GM12878 (cell line): ENCODE measurements around the gene LAMB1. TPM values are rescaled to one million over a fixed set of nuclear protein-coding genes. Genes with fewer than 3 reads are reported as not detected.

Experiments
- BHLHE40 ChIP-seq, 2 experiments: fragments of 450-650 bp in 1 of 2; IDR thresholded peaks; 2 replicates each; pipeline ENCODE4 v1.6.1; 2011 to 2017; ENCODE audit warnings: low read depth in 2 of 2, borderline replicate concordance in 1 of 2, improper control_type of control experiment in 1 of 2, low read length in 1 of 2, mild to moderate bottlenecking in 1 of 2
- CBX3 ChIP-seq: fragments of 200-600 bp; sonication (generic); IDR thresholded peaks from 2 replicates; pipeline ENCODE4 v1.6.1; 2016; ENCODE audit warnings: low read depth, borderline replicate concordance
- EED ChIP-seq: sonication (generic); IDR thresholded peaks from 2 replicates; pipeline ENCODE4 v1.6.1; 2016; ENCODE audit warnings: antibody characterized with exemption, low read depth
- HCFC1 ChIP-seq: fragments of 150-350 bp; IDR thresholded peaks from 2 replicates; pipeline ENCODE4 v1.6.1; 2014; ENCODE audit warnings: low read length
- HDAC6 ChIP-seq: fragments of 200-600 bp; sonication (generic); IDR thresholded peaks from one replicate; pipeline ENCODE4 v1.8.0; 2017; ENCODE audit warnings: antibody characterized with exemption; ENCODE audit not compliant: unreplicated experiment
- IKZF1 ChIP-seq: fragments of 450-650 bp; conservative IDR thresholded peaks from 2 replicates; pipeline ENCODE4 v1.6.1; 2017; ENCODE audit warnings: antibody characterized with exemption, mild to moderate bottlenecking
- MLLT1 ChIP-seq: fragments of 450-650 bp; IDR thresholded peaks from 2 replicates; pipeline ENCODE4 v1.6.1; 2016; ENCODE audit warnings: mild to moderate bottlenecking
- POLR2AphosphoS2 ChIP-seq: IDR thresholded peaks from 2 replicates; pipeline ENCODE4 v1.6.1; 2011; ENCODE audit warnings: low read depth, mild to moderate bottlenecking, low read length, improper control_type of control experiment, moderate library complexity
- SMAD1 ChIP-seq: fragments of 450-650 bp; IDR thresholded peaks from 2 replicates; pipeline ENCODE4 v1.6.1; 2018; ENCODE audit warnings: mild to moderate bottlenecking, low read depth; ENCODE audit not compliant: partially characterized antibody
- polyA plus RNA-seq, 11 experiments: library from polyadenylated mRNA; depleted of rRNA in 4 of 11; unstranded in 6 of 11; stranded (reverse) in 5 of 11; fragments of >200 nt; fragmentation: Nextera tagmentation in 4 of 11; fragmentation: Illumina TruSeq in 1 of 11; extraction: Ambion mirVana in 4 of 11; extraction: Trizol in 1 of 11; gene quantifications; 1 replicate in 1 of 11; 2 replicates in 10 of 11; pipeline versions ENCODE4 v1.2.1 to v1.2.3, GENCODE V29; 2011 to 2016; ENCODE audit warnings: inconsistent platforms in 2 of 11, missing spikeins in 2 of 11, low read depth in 1 of 11
- total RNA-seq, 4 experiments: library from RNA; depleted of rRNA in 3 of 4; stranded (reverse); fragments of >200 nt in 3 of 4; fragmentation: Illumina TruSeq in 1 of 4; extraction: Trizol in 1 of 4; gene quantifications; 2 replicates each; pipeline versions ENCODE4 v1.2.1 to v1.2.3, GENCODE V29; 2013 to 2021
- TF ChIP-seq, protein P1 (sequence below): fragments of 450-650 bp; IDR thresholded peaks from 2 replicates; pipeline ENCODE4 v1.6.1; 2016; ENCODE audit warnings: mild to moderate bottlenecking
- TF ChIP-seq, protein P2 (sequence below): fragments of 450-650 bp; IDR thresholded peaks from 2 replicates; pipeline ENCODE4 v1.6.1; 2017; ENCODE audit warnings: mild to moderate bottlenecking
- TF ChIP-seq, protein P3 (sequence below): IDR thresholded peaks from 2 replicates; pipeline ENCODE4 v1.6.1; 2011; ENCODE audit warnings: low read depth, low read length, improper control_type of control experiment, borderline replicate concordance

LAMB1 gene
- total and polyA plus RNA-seq, 10 of the 15 experiments (the other 5 are each of a cell fraction or from before 2014, with no cell fraction given), result 0.05 to 2.2 (median 1.2) TPM; not detected in 4

DNA sequence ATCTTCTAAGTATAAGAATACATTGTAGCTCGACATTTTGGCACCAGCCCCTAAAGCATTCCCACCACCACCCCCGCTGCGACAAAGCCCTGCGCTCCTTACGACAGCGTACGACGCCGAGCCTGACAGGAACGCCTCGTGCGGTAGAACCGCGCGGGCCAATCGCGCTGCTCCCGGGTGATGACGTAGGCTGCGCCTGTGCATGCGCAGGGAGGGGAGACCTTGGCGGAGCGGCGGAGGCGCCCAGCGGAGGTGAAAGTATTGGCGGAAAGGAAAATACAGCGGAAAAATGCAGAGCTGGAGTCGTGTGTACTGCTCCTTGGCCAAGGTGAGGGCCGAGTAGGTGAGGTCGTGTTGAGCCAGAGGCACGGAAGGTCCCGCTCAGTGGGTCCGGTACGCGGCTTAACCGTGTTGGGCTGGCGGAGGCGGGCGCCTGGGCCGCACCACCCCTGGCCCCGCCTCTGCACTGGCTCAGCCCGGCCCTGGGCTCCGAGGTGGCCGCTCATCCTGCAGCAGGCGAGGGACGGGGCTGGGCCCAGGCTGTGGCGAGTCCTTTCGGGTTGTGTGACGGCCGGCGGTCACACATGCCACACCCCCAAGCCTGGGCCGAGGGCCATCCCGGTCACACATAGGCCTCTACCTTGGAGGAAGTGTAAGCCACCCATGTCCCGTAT is 111.9 kb downstream of the LAMB1 start, which contains the start of gene DLD (continued):
- TF ChIP-seq CBX3, result no peak
- no peak for TF ChIP-seq HDAC6
- TF ChIP-seq, protein P1, sequence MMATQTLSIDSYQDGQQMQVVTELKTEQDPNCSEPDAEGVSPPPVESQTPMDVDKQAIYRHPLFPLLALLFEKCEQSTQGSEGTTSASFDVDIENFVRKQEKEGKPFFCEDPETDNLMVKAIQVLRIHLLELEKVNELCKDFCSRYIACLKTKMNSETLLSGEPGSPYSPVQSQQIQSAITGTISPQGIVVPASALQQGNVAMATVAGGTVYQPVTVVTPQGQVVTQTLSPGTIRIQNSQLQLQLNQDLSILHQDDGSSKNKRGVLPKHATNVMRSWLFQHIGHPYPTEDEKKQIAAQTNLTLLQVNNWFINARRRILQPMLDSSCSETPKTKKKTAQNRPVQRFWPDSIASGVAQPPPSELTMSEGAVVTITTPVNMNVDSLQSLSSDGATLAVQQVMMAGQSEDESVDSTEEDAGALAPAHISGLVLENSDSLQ, result peak; percentile 55
- TF ChIP-seq, protein P2, sequence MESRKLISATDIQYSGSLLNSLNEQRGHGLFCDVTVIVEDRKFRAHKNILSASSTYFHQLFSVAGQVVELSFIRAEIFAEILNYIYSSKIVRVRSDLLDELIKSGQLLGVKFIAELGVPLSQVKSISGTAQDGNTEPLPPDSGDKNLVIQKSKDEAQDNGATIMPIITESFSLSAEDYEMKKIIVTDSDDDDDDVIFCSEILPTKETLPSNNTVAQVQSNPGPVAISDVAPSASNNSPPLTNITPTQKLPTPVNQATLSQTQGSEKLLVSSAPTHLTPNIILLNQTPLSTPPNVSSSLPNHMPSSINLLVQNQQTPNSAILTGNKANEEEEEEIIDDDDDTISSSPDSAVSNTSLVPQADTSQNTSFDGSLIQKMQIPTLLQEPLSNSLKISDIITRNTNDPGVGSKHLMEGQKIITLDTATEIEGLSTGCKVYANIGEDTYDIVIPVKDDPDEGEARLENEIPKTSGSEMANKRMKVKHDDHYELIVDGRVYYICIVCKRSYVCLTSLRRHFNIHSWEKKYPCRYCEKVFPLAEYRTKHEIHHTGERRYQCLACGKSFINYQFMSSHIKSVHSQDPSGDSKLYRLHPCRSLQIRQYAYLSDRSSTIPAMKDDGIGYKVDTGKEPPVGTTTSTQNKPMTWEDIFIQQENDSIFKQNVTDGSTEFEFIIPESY, result no peak
- TF ChIP-seq EED, result no peak
- TF ChIP-seq IKZF1, result peak; percentile 77
- TF ChIP-seq SMAD1, result no peak
- TF ChIP-seq POLR2AphosphoS2, result peak; percentile 68; the same call in 1 of the 2 replicates
- peak; percentile 45 to 82; a peak in 3 of 4 replicates for TF ChIP-seq BHLHE40 (IDR thresholded peaks at IDR 0.05; ENCODE audit: borderline replicate concordance in 1 of 2, low read depth in 2 of 2, low read length in 1 of 2)
- TF ChIP-seq, protein P3, sequence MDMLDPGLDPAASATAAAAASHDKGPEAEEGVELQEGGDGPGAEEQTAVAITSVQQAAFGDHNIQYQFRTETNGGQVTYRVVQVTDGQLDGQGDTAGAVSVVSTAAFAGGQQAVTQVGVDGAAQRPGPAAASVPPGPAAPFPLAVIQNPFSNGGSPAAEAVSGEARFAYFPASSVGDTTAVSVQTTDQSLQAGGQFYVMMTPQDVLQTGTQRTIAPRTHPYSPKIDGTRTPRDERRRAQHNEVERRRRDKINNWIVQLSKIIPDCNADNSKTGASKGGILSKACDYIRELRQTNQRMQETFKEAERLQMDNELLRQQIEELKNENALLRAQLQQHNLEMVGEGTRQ, result no peak
- TF ChIP-seq MLLT1, result peak; percentile 68; the same call in 1 of the 2 replicates
- peak; percentile 29; the same call in 1 of the 2 replicates for TF ChIP-seq HCFC1
